Fibroblast of mammary gland (primary cell): ENCODE results near the gene KRTAP9-7.
"Not testable (repeated sequence)": the region's sequence is repeated elsewhere in the genome, so short reads cannot be mapped to it uniquely, and the experiment has no call there.

Experiments used
- DNase-seq: peaks from one replicate; pipeline ENCODE4 v3.0.0-alpha.2; 2010; ENCODE audit warnings: low read depth
- H3K4me3 ChIP-seq: 2 replicates; pipeline ENCODE4 v1.5.1; 2011; ENCODE audit warnings: low read depth, mild to moderate bottlenecking, low read length, moderate library complexity; ENCODE audit not compliant: control insufficient read depth
- CTCF ChIP-seq: conservative IDR thresholded peaks from 2 replicates; pipeline ENCODE4 v1.5.1; 2011; ENCODE audit warnings: low read depth, low read length, inconsistent platforms; ENCODE audit not compliant: control insufficient read depth, insufficient read depth

The KRTAP9-7 gene

GRCh38 chr17:41275648-41276190 is at the start of gene KRTAP9-7:
Gene KRTAP9-7, plus strand, starts transcription at chr17:41275698. Its CDS starts 0 bp downstream, at chr17:41275698.
- DNase-seq, H3K4me3 ChIP-seq: not testable (repeated sequence)

- DNase-seq: no peak
- no peak overlapping the region for H3K4me3 ChIP-seq
- TF ChIP-seq CTCF: no peak
Observed at GRCh38 chr17:41226051-41226450, 49.4 kb upstream of the KRTAP9-7 start.

GRCh38 chr17:41226598-41227095 is 48.9 kb upstream of the KRTAP9-7 start, which contains the start of gene KRTAP9-2:
Gene KRTAP9-2, plus strand, starts transcription at chr17:41226648. Its CDS starts 7 bp downstream, at chr17:41226655.
- DNase-seq, H3K4me3 ChIP-seq: not testable (repeated sequence)

GRCh38 chr17:41230094-41230493 is 45.4 kb upstream of the KRTAP9-7 start:
- no peak overlapping the region for H3K4me3 ChIP-seq
- TF ChIP-seq CTCF: no peak
- no peak for DNase-seq

- no peak for DNase-seq
- TF ChIP-seq CTCF: no peak
- no peak overlapping the region for H3K4me3 ChIP-seq
Observed at GRCh38 chr17:41231731-41232130, 43.8 kb upstream of the KRTAP9-7 start.

GRCh38 chr17:41232399-41233105 is 42.9 kb upstream of the KRTAP9-7 start, which contains the start of gene KRTAP9-3:
Gene KRTAP9-3, plus strand, starts transcription at chr17:41232449. Its CDS starts 53 bp downstream, at chr17:41232502.
- H3K4me3 ChIP-seq, DNase-seq: not testable (repeated sequence)

- DNase-seq, H3K4me3 ChIP-seq: not testable (repeated sequence)
Observed at GRCh38 chr17:41237116-41237515, 38.4 kb upstream of the KRTAP9-7 start.

- DNase-seq, H3K4me3 ChIP-seq: not testable (repeated sequence)
Observed at GRCh38 chr17:41237949-41238437, 37.5 kb upstream of the KRTAP9-7 start, which contains the start of gene KRTAP9-8. Gene KRTAP9-8, plus strand, starts transcription at chr17:41237999. Its CDS starts 53 bp downstream, at chr17:41238052.

- not testable (repeated sequence) for H3K4me3 ChIP-seq, DNase-seq
Observed at GRCh38 chr17:41246995-41247787, 28.3 kb upstream of the KRTAP9-7 start.

GRCh38 chr17:41249637-41250240 is 25.8 kb upstream of the KRTAP9-7 start, which contains the start of gene KRTAP9-4:
Gene KRTAP9-4, plus strand, starts transcription at chr17:41249687. Its CDS starts 34 bp downstream, at chr17:41249721.
- H3K4me3 ChIP-seq, DNase-seq: not testable (repeated sequence)
